OCI-M2 (cell line): Measurements from ENCODE around the gene NCBP2L.

ENCODE experiments used
- DNase-seq: peaks from one replicate; lab custom pipeline; 2025; ENCODE audit not compliant: unreplicated experiment; lab: John Stamatoyannopoulos, UW

Gene NCBP2L

GRCh38 chrX:107752043-107752442 is 25.5 kb upstream of the NCBP2L start:
- no peak for DNase-seq

DNA sequence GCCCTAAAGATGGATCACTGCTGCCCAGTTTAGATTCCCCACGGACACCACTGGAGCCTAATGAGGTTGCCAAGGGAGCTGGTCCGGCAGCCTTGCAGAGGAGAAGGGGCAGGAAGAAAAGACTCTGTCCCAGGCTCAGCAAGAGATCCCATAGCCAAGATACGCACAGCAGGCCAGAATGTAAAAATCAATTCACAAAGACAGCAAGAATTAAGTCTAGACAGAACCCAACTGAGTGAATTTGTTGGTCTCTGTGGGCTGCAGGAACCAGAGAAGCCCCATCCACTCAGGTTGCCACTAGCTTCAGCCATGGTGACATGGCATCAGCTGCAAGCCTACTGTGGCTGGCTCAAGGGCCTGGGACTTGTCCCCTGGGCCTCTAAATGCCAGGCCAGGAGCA is 24.8 kb upstream of the NCBP2L start:
- DNase-seq, result no peak

DNA sequence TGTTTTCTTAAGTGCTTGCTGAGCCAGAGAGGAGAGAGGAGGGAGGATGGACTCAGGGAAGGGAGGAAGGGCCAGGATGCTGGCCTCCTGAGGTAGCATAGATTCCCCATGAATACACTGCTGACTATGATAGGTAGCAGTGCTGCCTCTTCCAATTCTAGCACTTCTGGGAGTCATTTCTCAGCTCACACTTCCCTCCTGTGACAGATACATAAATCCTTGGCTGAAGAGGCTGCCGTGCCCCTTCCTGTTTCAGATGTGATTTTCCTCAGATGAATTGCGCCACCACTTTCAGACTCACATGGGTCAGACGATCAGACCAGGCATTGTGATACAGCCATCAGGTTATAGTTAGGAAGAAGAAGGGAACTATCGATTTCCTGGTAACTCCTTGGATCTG is 24.3 kb upstream of the NCBP2L start:
- no peak for DNase-seq

DNA sequence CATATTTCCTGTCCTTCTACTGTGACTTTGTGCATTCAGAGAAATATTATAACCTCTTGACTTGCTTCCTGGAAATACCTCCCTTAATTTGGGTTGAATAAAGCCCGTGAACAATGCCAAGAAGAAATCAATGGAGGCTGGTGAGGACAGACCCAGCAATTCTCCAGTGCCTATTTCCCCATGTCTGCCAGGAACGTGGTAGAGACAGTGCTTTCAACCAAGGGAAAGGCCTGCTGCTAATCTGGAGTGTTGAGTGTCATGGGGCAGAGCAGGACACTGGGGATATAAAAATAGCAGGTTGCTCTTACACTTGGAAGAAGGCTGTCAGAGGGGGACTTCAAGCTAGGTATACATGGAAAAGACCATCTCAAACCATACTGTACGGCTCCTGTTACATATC is 21.8 kb upstream of the NCBP2L start:
- DNase-seq, result no peak

DNA sequence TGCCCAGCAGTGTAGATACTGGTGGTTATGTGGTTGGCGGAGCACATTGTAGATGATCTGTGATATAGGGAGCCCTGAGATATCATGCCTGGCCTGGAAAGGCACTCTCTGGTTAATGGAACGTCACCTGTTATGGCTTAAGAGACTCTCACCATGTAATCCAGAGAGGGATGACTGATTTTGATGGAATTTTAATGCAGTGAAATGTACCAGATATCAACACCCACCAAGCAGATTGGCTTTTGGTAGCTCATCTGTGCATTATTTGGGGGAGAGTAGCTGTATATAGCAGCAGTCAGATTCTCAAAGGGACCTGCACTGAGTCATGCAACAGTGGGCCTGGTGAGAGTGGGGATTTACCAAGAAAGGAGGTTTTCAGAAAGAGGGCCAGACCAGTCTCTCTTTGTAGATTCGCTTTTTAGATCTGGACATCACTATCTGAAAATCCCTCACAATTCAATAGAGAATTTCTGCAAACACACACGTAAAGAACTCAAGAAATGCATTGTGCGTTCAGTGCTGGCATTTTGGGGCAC is 19.2 kb upstream of the NCBP2L start:
- no peak for DNase-seq

- DNase-seq, result no peak
Measured at GRCh38 chrX:107760304-107761077, 17.0 kb upstream of the NCBP2L start.

- DNase-seq, result no peak
Measured at GRCh38 chrX:107763647-107764046, 13.9 kb upstream of the NCBP2L start.

- DNase-seq, result no peak
Measured at GRCh38 chrX:107764845-107765608, 12.5 kb upstream of the NCBP2L start.

- no peak for DNase-seq
Measured at GRCh38 chrX:107766470-107767150, 10.9 kb upstream of the NCBP2L start.

DNA sequence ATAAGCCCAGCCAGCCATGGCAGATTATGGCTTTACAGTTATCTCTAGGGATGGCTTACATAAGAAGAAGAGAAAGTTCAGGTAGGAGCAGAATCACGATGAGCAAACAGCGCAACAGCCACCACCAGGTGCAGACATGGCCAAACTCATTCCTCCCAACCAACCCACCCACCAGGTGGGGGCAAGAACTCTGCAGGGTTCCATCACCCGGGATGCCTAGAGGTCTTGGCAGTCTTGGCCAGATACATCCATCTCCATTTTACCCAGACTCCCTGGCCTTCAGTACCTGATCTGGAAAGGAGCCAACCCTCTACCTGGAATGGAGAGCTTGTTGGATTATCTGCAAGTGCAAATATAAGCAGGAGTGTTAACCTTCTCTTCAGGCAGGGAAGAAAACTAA is 9.5 kb upstream of the NCBP2L start:
- DNase-seq, result no peak

- DNase-seq, result no peak
Measured at GRCh38 chrX:107769581-107770317, 7.8 kb upstream of the NCBP2L start.

GRCh38 chrX:107773206-107773605 is 4.3 kb upstream of the NCBP2L start:
- no peak for DNase-seq

- DNase-seq, result no peak
Measured at GRCh38 chrX:107773906-107774435, 3.6 kb upstream of the NCBP2L start.

DNA sequence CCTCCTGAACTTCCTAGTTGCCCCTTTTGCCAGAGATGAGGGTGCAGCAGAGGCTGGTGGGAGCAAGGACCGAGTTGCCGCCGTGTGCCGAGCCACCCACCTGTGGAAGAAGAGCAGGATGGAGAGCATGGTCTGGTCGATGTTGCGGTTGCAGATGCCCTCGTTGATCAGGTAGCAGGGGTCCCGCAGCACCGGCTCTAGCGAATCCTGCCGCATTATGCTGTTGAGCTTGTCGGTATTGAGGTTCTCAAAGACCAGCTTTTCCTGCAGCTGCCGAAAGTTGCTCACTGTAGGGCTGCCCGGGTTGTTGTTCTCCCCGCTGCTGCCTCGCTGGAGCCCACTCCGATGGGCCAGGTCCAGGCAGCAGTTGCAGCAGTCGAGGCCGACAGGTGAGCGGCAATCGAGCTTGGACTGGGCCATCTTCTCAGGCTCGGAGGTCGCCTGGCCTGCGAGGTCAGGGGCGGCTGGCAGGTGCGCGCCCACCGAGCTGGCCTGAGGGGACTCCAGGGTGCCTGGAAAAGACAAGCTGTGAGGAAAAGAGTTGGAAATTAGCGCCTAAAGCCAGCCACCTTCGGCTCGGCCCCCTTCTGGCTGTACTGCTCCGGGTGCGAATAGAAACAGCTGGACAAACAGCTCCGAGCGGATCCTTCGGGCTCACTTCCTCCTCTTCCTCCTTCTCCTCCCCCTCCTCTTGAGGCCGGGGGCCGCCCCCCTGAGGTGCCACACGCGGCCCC is 2.4 kb upstream of the NCBP2L start:
- no peak for DNase-seq

GRCh38 chrX:107775734-107776511 is 1.6 kb upstream of the NCBP2L start, which contains the start of gene TSC22D3:
Gene TSC22D3, minus strand, starts transcription at chrX:107775787. Its CDS starts 368 bp downstream, at chrX:107775419.
- DNase-seq, result no peak

DNA sequence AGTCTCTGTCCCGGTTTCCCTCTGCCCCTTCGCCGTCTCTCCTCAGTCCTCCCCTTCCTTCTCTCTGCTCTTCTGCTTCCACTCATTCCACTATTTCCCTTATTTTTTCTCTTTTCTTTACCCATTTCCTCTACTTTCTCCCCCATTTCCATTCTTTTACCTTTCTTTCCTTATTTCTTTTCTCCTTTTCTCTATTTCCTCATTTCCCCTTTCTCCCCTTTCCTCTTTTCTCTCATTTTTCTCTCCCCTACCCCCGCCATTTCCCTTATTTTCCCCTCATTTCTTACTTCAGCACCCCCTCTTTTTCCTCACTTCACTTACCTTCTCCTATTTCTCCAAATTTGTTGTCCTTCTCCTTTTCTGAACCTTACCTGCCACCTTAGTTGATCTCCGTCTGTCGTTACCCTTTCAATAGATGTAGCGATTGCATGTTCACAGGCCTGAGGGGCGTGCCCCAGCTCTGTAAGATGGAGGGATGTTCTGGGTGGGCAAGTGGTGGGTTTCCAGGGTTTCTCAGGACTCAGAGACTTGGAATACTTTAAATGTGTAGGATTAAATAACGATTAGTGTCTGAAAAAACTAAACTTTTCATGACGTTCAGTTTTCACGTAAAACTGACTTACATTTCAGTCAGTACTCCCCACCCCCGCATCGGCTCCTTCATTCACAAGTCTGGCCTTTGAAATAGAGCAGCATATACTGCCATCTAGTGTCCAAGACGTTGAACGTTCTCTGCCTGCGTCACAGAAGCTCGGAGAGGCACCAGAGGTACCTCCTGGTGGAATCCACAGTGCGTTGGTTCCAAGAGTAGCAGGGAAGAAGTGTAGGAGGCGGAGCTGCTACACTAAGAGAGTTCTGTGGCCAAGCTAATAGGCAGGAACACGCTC is 641 bp upstream of the NCBP2L start:
- DNase-seq, result peak; percentile 30

GRCh38 chrX:107780525-107780924 is 3.0 kb downstream of the NCBP2L start:
- no peak for DNase-seq

- DNase-seq, result no peak
Measured at GRCh38 chrX:107787827-107788226, 10.3 kb downstream of the NCBP2L start.
